ENCODE results near the gene ACOT9.

Gene ACOT9

DNA sequence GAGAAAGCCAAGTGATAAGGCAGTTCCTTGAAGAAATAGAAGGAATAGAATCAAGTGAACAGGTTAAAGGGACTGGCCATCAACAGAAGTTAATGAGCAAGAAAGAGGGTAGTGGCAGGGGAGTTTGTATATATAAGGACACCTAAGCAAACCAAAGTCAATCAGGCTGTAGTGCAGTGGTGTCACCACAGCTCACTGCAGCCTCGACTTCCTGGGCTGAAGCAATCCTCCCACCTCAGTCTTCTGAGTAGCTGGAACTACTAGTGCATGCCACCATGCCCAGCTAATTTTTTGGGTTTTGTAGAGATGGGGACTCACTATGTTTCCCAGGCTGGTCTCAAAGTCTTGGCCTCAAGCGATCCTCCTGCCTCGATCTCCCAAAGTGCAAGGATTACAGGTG, 15.9 kb downstream of the ACOT9 start:
- POLR2A ChIA-PET, result no interaction called here
- CTCF ChIA-PET, result interaction anchor here (1.3 to 2.3 kb wide), 2 partner anchors 11 to 174 kb away, joined by 3 to 6 read pairs; no protein-coding TSS in a partner anchor
- TF ChIP-seq, protein P1, sequence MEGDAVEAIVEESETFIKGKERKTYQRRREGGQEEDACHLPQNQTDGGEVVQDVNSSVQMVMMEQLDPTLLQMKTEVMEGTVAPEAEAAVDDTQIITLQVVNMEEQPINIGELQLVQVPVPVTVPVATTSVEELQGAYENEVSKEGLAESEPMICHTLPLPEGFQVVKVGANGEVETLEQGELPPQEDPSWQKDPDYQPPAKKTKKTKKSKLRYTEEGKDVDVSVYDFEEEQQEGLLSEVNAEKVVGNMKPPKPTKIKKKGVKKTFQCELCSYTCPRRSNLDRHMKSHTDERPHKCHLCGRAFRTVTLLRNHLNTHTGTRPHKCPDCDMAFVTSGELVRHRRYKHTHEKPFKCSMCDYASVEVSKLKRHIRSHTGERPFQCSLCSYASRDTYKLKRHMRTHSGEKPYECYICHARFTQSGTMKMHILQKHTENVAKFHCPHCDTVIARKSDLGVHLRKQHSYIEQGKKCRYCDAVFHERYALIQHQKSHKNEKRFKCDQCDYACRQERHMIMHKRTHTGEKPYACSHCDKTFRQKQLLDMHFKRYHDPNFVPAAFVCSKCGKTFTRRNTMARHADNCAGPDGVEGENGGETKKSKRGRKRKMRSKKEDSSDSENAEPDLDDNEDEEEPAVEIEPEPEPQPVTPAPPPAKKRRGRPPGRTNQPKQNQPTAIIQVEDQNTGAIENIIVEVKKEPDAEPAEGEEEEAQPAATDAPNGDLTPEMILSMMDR (IDR thresholded peaks at IDR 0.05; ENCODE audit: control extremely low read depth, extremely low read depth, low read depth, missing control alignments), result no peak
- no peak for DNase-seq (ENCODE audit: extremely low spot score)

GRCh38 chrX:23726191-23726590, 16.9 kb downstream of the ACOT9 start:
- TF ChIP-seq, protein P1 (IDR thresholded peaks at IDR 0.05; ENCODE audit: control extremely low read depth, extremely low read depth, low read depth, missing control alignments), result no peak
- DNase-seq (ENCODE audit: extremely low spot score), result no peak
- ChIA-PET CTCF (interaction anchor here (0.7 to 2.3 kb wide), 3 partner anchors 11 to 175 kb away, joined by 3 to 6 read pairs (median 3); no protein-coding TSS in a partner anchor), POLR2A (no interaction called here)

DNA sequence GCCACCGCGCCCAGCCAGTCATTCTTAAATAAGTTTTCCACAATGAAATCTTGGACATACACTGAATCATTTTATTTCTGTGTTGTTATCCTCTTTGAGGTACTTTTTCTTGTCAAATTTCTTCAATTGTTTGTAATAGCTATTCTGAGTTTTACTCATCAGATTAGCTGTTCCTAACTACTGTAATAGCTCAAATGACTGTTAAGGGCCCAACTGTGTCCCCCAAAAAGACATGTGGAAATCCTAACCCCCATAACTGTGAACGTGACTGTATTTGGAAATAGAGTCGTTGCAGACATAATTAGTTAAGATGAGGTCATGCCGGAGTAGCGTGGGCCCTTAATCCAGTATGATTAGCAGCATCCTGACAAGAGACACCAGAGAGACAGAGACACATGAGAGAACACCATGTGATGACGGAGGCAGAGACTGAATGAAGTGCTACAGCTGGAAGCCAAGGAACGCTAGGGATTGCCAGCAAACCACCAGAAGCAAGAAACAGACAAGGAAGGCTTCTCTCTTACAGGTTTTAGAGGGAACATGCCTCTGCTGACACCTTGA, 22.9 kb downstream of the ACOT9 start:
- CTCF ChIA-PET, result interaction anchor here (1.0 kb wide), 1 partner anchor 181 kb away, joined by 4 read pairs; no protein-coding TSS in a partner anchor
- DNase-seq (ENCODE audit: extremely low spot score), result no peak
- TF ChIP-seq, protein P1 (IDR thresholded peaks at IDR 0.05; ENCODE audit: control extremely low read depth, extremely low read depth, low read depth, missing control alignments), result no peak
- POLR2A ChIA-PET, result no interaction called here

- no peak for DNase-seq (ENCODE audit: extremely low spot score)
- ChIA-PET POLR2A (no interaction called here), CTCF (interaction anchor here (0.8 to 1.2 kb wide), 3 partner anchors 11 to 197 kb away, joined by 3 to 5 read pairs (median 3); no protein-coding TSS in a partner anchor)
- TF ChIP-seq, protein P1 (IDR thresholded peaks at IDR 0.05; ENCODE audit: control extremely low read depth, extremely low read depth, low read depth, missing control alignments), result no peak
Observed at GRCh38 chrX:23705235-23705634, 37.8 kb downstream of the ACOT9 start.

DNA sequence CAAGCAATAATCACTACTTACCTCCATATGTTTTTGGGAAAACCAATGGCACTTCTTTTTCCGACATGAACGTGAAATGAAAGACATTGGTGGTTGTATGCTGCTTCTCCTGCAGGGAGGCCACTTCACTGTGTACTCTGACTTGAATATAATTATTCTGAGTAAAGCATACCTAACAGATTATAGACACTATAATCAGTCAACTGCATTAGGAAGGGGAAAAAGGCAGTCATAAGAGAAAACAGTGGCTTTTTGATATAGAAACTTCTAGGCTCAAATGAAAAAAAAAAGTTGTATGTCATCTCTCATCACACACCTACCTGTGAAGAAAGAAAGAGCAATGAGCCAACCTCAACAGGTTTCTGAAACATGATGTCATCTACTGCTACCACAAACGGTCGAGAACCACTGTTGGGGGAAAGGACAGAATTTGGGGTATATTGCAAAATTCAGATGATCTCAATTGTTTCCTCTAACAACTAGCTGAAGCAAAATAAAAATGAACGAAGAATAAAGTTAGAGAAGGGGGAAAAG, 38.3 kb downstream of the ACOT9 start:
- POLR2A ChIA-PET, result no interaction called here
- TF ChIP-seq, protein P1 (IDR thresholded peaks at IDR 0.05; ENCODE audit: control extremely low read depth, extremely low read depth, low read depth, missing control alignments), result no peak
- no peak for DNase-seq (ENCODE audit: extremely low spot score)
- CTCF ChIA-PET, result interaction anchor here (0.8 to 1.2 kb wide), 2 partner anchors 21 to 197 kb away, joined by 3 to 5 read pairs; no protein-coding TSS in a partner anchor

GRCh38 chrX:23699636-23700194, 43.4 kb downstream of the ACOT9 start:
- DNase-seq (ENCODE audit: extremely low spot score), result peak; percentile 24
- TF ChIP-seq, protein P1 (IDR thresholded peaks at IDR 0.05; ENCODE audit: control extremely low read depth, extremely low read depth, low read depth, missing control alignments), result no peak
- CTCF ChIA-PET, result interaction anchor here (1.1 to 3.2 kb wide), 2 partner anchors 202 to 208 kb away, joined by 3 to 21 read pairs; partner anchors contain the start of genes APOO and CXorf58
- POLR2A ChIA-PET, result interaction anchor here (0.6 to 1.3 kb wide), 3 partner anchors 20 to 83 kb away, joined by 4 to 6 read pairs (median 5); partner anchors contain the start of gene SAT1
